SK-N-SH (cell line): ENCODE data around the gene ESRRG. TPM values are rescaled to one million over a fixed set of nuclear protein-coding genes. Genes with fewer than 3 reads are reported as not detected.

Experiments used
- CTCF ChIA-PET: fragments of 300-600, 350-600 bp; formaldehyde crosslinking; extraction: SDS; loops from one replicate; lab custom pipeline; 2021; lab: Yijun Ruan, JAX
- POLR2A ChIA-PET: fragments of 350-600 bp; sonication (Branson Sonifier 250); formaldehyde crosslinking; extraction: SDS; loops from one replicate; lab custom pipeline; 2020; ENCODE audit warnings: antibody characterized with exemption, inconsistent platforms; lab: Yijun Ruan, JAX
- DNase-seq: peaks from one replicate; pipeline ENCODE4 v3.0.0; 2012
- H2AFZ ChIP-seq: fragments of 200-600 bp; sonication (generic); 2 replicates; pipeline ENCODE4 v1.8.1; 2016; ENCODE audit warnings: antibody characterized with exemption, mild to moderate bottlenecking, low read depth
- H3F3A ChIP-seq: fragments of 200-600 bp; sonication (generic); replicated peaks from 2 replicates; pipeline ENCODE3; 2016; ENCODE audit warnings: antibody characterized with exemption, mild to moderate bottlenecking; ENCODE audit not compliant: insufficient read depth
- H3K27ac ChIP-seq, 2 experiments: fragments of 200-500 bp in 1 of 2; fragments of 200-600 bp in 1 of 2; sonication (Bioruptor generic) in 1 of 2; sonication (generic), shearing (Covaris generic) in 1 of 2; 2 replicates each; pipeline versions ENCODE4 v1.5.1 to v1.6.1; 2014 to 2016; ENCODE audit warnings: low read depth in 2 of 2, inconsistent platforms in 1 of 2, low read length in 1 of 2, mild to moderate bottlenecking in 1 of 2, mixed read lengths in 1 of 2
- H3K27me3 ChIP-seq: fragments of 200-600 bp; sonication (generic), shearing (Covaris generic); 2 replicates; pipeline ENCODE4 v1.6.1; 2016; ENCODE audit warnings: mixed run types; ENCODE audit not compliant: insufficient read depth
- H3K36me3 ChIP-seq, 2 experiments: fragments of 200-500 bp in 1 of 2; fragments of 200-600 bp in 1 of 2; sonication (Bioruptor generic) in 1 of 2; sonication (generic) in 1 of 2; replicated peaks in 1 of 2; 2 replicates each; pipeline versions ENCODE3 to v1.5.1; 2014 to 2016; ENCODE audit warnings: low read length in 1 of 2, mild to moderate bottlenecking in 1 of 2; ENCODE audit not compliant: insufficient read depth in 2 of 2, control insufficient read depth in 1 of 2
- H3K4me1 ChIP-seq, 2 experiments: fragments of 200-500 bp in 1 of 2; fragments of 200-600 bp in 1 of 2; sonication (Bioruptor generic) in 1 of 2; sonication (generic), shearing (Covaris generic) in 1 of 2; 2 replicates each; pipeline versions ENCODE4 v1.5.1 to v1.6.1; 2014 to 2016; ENCODE audit warnings: low read depth in 1 of 2, low read length in 1 of 2, mixed run types in 1 of 2; ENCODE audit not compliant: insufficient read depth in 2 of 2, control insufficient read depth in 1 of 2
- H3K4me2 ChIP-seq: fragments of 200-600 bp; sonication (generic), shearing (Covaris generic); 2 replicates; pipeline ENCODE4 v1.6.1; 2017; ENCODE audit warnings: mixed run types
- H3K4me3 ChIP-seq, 2 experiments: fragments of 200-500 bp in 1 of 2; fragments of 200-600 bp in 1 of 2; sonication (Bioruptor generic) in 1 of 2; sonication (generic), shearing (Covaris generic) in 1 of 2; 2 replicates each; pipeline versions ENCODE4 v1.5.1 to v1.8.1; 2014 to 2016; ENCODE audit warnings: low read depth in 2 of 2, inconsistent platforms in 1 of 2, low read length in 1 of 2, mild to moderate bottlenecking in 1 of 2, mixed read lengths in 1 of 2, moderate library complexity in 1 of 2
- H3K79me2 ChIP-seq: fragments of 200-600 bp; sonication (generic); 2 replicates; pipeline ENCODE4 v1.8.1; 2017; ENCODE audit warnings: mild to moderate bottlenecking; ENCODE audit not compliant: insufficient read depth
- H3K9ac ChIP-seq: fragments of 200-600 bp; sonication (generic); 2 replicates; pipeline ENCODE4 v1.6.1; 2017; ENCODE audit warnings: mixed run types
- H3K9me2 ChIP-seq: fragments of 200-600 bp; sonication (generic); 2 replicates; pipeline ENCODE4 v1.6.1; 2017; ENCODE audit warnings: mixed run types
- H3K9me3 ChIP-seq: fragments of 200-600 bp; sonication (generic); 2 replicates; pipeline ENCODE4 v1.6.1; 2017; ENCODE audit warnings: mixed run types, mild to moderate bottlenecking, moderate library complexity
- H4K20me1 ChIP-seq: fragments of 200-600 bp; sonication (generic); 2 replicates; pipeline ENCODE4 v1.6.1; 2017; ENCODE audit warnings: mild to moderate bottlenecking, mixed run types; ENCODE audit not compliant: insufficient read depth
- EP300 ChIP-seq, 2 experiments: IDR thresholded peaks; 2 replicates each; pipeline versions ENCODE4 v1.4.0 to v1.6.1; 2012; ENCODE audit warnings: borderline replicate concordance in 1 of 2, low read depth in 1 of 2, low read length in 1 of 2
- FOSL2 ChIP-seq: IDR thresholded peaks from 2 replicates; pipeline ENCODE4 v1.4.0; 2012; ENCODE audit warnings: low read depth, mild to moderate bottlenecking, moderate library complexity, borderline replicate concordance
- FOXM1 ChIP-seq: IDR thresholded peaks from 2 replicates; pipeline ENCODE4 v1.4.0; 2012; ENCODE audit warnings: low read depth, mild to moderate bottlenecking
- REST ChIP-seq: IDR thresholded peaks from 2 replicates; pipeline ENCODE4 v1.6.1; 2012; ENCODE audit warnings: mild to moderate bottlenecking, low read depth, low read length, moderate library complexity
- TEAD4 ChIP-seq: IDR thresholded peaks from 2 replicates; pipeline ENCODE4 v1.4.0; 2012; ENCODE audit warnings: mild to moderate bottlenecking, borderline replicate concordance; ENCODE audit not compliant: insufficient read depth
- WGBS: methylation state at CpG from one replicate; pipeline ENCODE4 v1.1.6; 2017; ENCODE audit warnings: low lambda C conversion rate; 5-methylcytosine and 5-hydroxymethylcytosine counted together
- polyA plus RNA-seq, 3 experiments: library from polyadenylated mRNA; depleted of rRNA; stranded (reverse); fragments of >200 nt; gene quantifications; 2 replicates each; pipeline ENCODE4 v1.2.3, GENCODE V29; 2012
- TF ChIP-seq, protein P1 (sequence below): fragments of 150-350 bp; IDR thresholded peaks from 2 replicates; pipeline ENCODE4 v1.6.1; 2017; ENCODE audit warnings: antibody characterized with exemption, low read length, low read depth, borderline replicate concordance
- TF ChIP-seq, protein P2 (sequence below): fragments of 150-350 bp; IDR thresholded peaks from 2 replicates; pipeline ENCODE4 v1.6.1; 2016; ENCODE audit warnings: mild to moderate bottlenecking, low read depth, low read length
- TF ChIP-seq, protein P3 (sequence below): IDR thresholded peaks from 2 replicates; pipeline ENCODE4; 2012
- TF ChIP-seq, protein P4 (sequence below): IDR thresholded peaks from 2 replicates; pipeline ENCODE4 v1.4.0; 2012; ENCODE audit warnings: low read depth, borderline replicate concordance
- TF ChIP-seq, protein P5 (sequence below): IDR thresholded peaks from 2 replicates; pipeline ENCODE4 v1.4.0; 2012; ENCODE audit warnings: low read depth

Gene ESRRG
- polyA plus RNA-seq, 1 of the 3 experiments (the other 2 are of a cell fraction) = 0.26 TPM

GRCh38 chr1:216499581-216500272, 223.5 kb downstream of the ESRRG start:
- H3F3A ChIP-seq = no peaks in the 10 kb centered on the region
- no peak overlapping the region for H3K4me3 ChIP-seq
- H3K4me1 ChIP-seq = peaks cover 0 to 20% of the 10 kb centered on the region in 2 experiments; a peak in 2 of 4 replicates
- no peaks in the 10 kb centered on the region for H3K9me2 ChIP-seq
- H4K20me1 ChIP-seq = no peaks in the 10 kb centered on the region
- no peaks in the 10 kb centered on the region for H3K79me2 ChIP-seq
- no peaks in the 10 kb centered on the region for H3K27me3 ChIP-seq
- no peak for DNase-seq
- no peak overlapping the region for H3K9ac ChIP-seq
- TF ChIP-seq EP300 (IDR thresholded peaks at IDR 0.05; ENCODE audit: borderline replicate concordance in 1 of 2, low read depth in 1 of 2, low read length in 1 of 2) = no peak
- TF ChIP-seq, protein P1, sequence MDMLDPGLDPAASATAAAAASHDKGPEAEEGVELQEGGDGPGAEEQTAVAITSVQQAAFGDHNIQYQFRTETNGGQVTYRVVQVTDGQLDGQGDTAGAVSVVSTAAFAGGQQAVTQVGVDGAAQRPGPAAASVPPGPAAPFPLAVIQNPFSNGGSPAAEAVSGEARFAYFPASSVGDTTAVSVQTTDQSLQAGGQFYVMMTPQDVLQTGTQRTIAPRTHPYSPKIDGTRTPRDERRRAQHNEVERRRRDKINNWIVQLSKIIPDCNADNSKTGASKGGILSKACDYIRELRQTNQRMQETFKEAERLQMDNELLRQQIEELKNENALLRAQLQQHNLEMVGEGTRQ = no peak
- TF ChIP-seq REST = no peak
- TF ChIP-seq, protein P2, sequence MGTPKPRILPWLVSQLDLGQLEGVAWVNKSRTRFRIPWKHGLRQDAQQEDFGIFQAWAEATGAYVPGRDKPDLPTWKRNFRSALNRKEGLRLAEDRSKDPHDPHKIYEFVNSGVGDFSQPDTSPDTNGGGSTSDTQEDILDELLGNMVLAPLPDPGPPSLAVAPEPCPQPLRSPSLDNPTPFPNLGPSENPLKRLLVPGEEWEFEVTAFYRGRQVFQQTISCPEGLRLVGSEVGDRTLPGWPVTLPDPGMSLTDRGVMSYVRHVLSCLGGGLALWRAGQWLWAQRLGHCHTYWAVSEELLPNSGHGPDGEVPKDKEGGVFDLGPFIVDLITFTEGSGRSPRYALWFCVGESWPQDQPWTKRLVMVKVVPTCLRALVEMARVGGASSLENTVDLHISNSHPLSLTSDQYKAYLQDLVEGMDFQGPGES = no peak
- TF ChIP-seq, protein P3, sequence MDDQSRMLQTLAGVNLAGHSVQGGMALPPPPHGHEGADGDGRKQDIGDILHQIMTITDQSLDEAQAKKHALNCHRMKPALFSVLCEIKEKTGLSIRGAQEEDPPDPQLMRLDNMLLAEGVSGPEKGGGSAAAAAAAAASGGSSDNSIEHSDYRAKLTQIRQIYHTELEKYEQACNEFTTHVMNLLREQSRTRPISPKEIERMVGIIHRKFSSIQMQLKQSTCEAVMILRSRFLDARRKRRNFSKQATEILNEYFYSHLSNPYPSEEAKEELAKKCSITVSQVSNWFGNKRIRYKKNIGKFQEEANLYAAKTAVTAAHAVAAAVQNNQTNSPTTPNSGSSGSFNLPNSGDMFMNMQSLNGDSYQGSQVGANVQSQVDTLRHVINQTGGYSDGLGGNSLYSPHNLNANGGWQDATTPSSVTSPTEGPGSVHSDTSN = no peak
- TF ChIP-seq, protein P4, sequence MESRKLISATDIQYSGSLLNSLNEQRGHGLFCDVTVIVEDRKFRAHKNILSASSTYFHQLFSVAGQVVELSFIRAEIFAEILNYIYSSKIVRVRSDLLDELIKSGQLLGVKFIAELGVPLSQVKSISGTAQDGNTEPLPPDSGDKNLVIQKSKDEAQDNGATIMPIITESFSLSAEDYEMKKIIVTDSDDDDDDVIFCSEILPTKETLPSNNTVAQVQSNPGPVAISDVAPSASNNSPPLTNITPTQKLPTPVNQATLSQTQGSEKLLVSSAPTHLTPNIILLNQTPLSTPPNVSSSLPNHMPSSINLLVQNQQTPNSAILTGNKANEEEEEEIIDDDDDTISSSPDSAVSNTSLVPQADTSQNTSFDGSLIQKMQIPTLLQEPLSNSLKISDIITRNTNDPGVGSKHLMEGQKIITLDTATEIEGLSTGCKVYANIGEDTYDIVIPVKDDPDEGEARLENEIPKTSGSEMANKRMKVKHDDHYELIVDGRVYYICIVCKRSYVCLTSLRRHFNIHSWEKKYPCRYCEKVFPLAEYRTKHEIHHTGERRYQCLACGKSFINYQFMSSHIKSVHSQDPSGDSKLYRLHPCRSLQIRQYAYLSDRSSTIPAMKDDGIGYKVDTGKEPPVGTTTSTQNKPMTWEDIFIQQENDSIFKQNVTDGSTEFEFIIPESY = no peak
- TF ChIP-seq, protein P5, sequence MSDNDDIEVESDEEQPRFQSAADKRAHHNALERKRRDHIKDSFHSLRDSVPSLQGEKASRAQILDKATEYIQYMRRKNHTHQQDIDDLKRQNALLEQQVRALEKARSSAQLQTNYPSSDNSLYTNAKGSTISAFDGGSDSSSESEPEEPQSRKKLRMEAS = no peak
- no peak for TF ChIP-seq FOXM1
- TF ChIP-seq TEAD4 = no peak
- no peak for TF ChIP-seq FOSL2
- H3K27ac ChIP-seq = no peak overlapping the region
- WGBS = 85% methylated on average over 8 of the region's 8 CpGs
- ChIA-PET CTCF (no interaction called here), POLR2A (no interaction called here)
- H3K9me3 ChIP-seq = no peaks in the 10 kb centered on the region
- H3K36me3 ChIP-seq = no peaks in the 10 kb centered on the region
- no peak overlapping the region for H2AFZ ChIP-seq
- no peak overlapping the region for H3K4me2 ChIP-seq
